Right cardiac atrium (tissue), 5 donors: Measurements from ENCODE around the gene GPR107. TPM values are rescaled to one million over a fixed set of nuclear protein-coding genes. Genes with fewer than 3 reads are reported as not detected.

ENCODE experiments used
- ATAC-seq, 2 donors: fragments of 200-7000 bp; cut with Tn5 transposase; one replicate each; pipeline versions ENCODE4 v1.8.0 to v1.9.1; 2020; ENCODE audit warnings: moderate library complexity in 2 of 2, mild to moderate bottlenecking in 1 of 2
- DNase-seq, 3 donors: peaks; one replicate each; pipeline ENCODE4 v3.0.0-alpha.2; 2020
- H3K27ac ChIP-seq: one replicate; pipeline ENCODE4 v1.5.1; 2013; ENCODE audit warnings: mild to moderate bottlenecking, low read length, control low read depth, moderate library complexity
- H3K27me3 ChIP-seq: one replicate; pipeline ENCODE4 v1.6.1; 2013; ENCODE audit not compliant: control insufficient read depth, insufficient read depth
- H3K4me1 ChIP-seq: one replicate; pipeline ENCODE4 v1.6.1; 2013; ENCODE audit warnings: low read length; ENCODE audit not compliant: control insufficient read depth, insufficient read depth
- H3K4me3 ChIP-seq: one replicate; pipeline ENCODE4 v1.5.1; 2013; ENCODE audit warnings: low read length, control low read depth
- H3K9me3 ChIP-seq: one replicate; pipeline ENCODE4 v1.6.1; 2013; ENCODE audit warnings: low read length; ENCODE audit not compliant: control insufficient read depth
- WGBS: extraction: QIAGEN DNeasy Blood & Tissue Kit; methylation state at CpG from one replicate; pipeline ENCODE4 v1.1.7; 2013; 5-methylcytosine and 5-hydroxymethylcytosine counted together
- intact Hi-C, 4 donors: fragments of 100-400 bp; cut with DNase I; formaldehyde crosslinking; loops; one replicate each; pipeline versions ENCODE4 v1.11.0 to v1.14.0; 2022 to 2023
- polyA plus RNA-seq: library from polyadenylated mRNA; stranded (reverse); fragments of 200-250 nt; gene quantifications from one replicate; pipeline ENCODE4 v1.2.3, GENCODE V29; 2013
- total RNA-seq, 4 donors: library from RNA; stranded (reverse); fragmentation: NEBNext Ultra II Directional; extraction: Animal tissue kit (Norgen Biotek cat#: 25700); gene quantifications; one replicate each; pipeline ENCODE4 v1.2.1, GENCODE V29; 2021
- donor health status: healthy with polysubstance abuse.
- donor health status: DM: no; HTN: yes; CAD: no.
- donor health status: DM: no; HTN: no; CAD: no.
- donor health status: DM: no; HTN: yes; CAD: no; lungs with severe emphysema.
- donor health status: DM: yes; HTN: yes; CAD: no.

The GPR107 gene
- total and polyA plus RNA-seq, 5 donors = 13.1 to 29.5 (median 23.9) TPM

- ATAC-seq (no peak), DNase-seq (no peak)
- 58% methylated on average over 4 of the region's 4 CpGs for WGBS
- no peak overlapping the region for H3K27ac ChIP-seq
- intact Hi-C loops = loop anchor here in 1 of 4 donors (10.0 kb wide), 1 partner anchor 208 kb away; no protein-coding TSS in a partner anchor
- H3K4me3 ChIP-seq = no peak overlapping the region
- no peaks in the 10 kb centered on the region for H3K4me1 ChIP-seq
- H3K9me3 ChIP-seq = no peaks in the 10 kb centered on the region
- H3K27me3 ChIP-seq = no peaks in the 10 kb centered on the region
Measured at GRCh38 chr9:130092910-130093309, 39.2 kb downstream of the GPR107 start.

DNA sequence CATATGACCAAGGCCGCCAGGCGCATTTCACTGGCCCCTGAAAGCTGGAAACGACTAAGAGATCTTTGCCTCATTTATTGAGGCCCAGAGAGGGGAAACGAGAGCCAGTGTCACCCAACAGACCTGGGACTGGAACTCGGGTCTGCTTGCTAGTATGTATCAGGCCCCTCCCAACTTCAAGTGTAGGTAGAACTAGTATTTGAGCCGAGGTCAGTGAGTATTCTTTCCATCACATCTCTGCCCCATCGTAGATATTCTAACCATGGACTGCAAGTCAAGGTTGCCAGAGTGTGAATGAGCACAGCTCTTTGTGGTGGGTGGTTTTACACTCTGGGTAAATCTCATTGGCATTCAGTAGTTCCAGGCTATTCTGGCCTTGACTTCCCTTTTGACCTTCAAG lies 42.2 kb downstream of the GPR107 start:
- no peaks in the 10 kb centered on the region for H3K9me3 ChIP-seq

GRCh38 chr9:130100681-130101080 lies 47.0 kb downstream of the GPR107 start:
- no peak for DNase-seq
- H3K27me3 ChIP-seq = no peaks in the 10 kb centered on the region
- peaks cover 3% of the 10 kb centered on the region for H3K4me1 ChIP-seq
- intact Hi-C loops = loop anchor here in 2 of 4 donors (10.0 kb wide), 2 partner anchors 234 to 244 kb away; no protein-coding TSS in a partner anchor
- peak in 1 of 2 donors; percentile 16 for ATAC-seq
- H3K27ac ChIP-seq = no peak overlapping the region
- H3K4me3 ChIP-seq = no peak overlapping the region
- H3K9me3 ChIP-seq = no peaks in the 10 kb centered on the region
- 93% methylated on average over 3 of the region's 3 CpGs for WGBS

More for the DNA sequence above, 42.2 kb downstream of the GPR107 start:
- Histone ChIP-seq H3K4me3 (no peak overlapping the region), H3K4me1 (no peaks in the 10 kb centered on the region), H3K27me3 (no peaks in the 10 kb centered on the region), H3K27ac (no peak overlapping the region)
- intact Hi-C loops = loop anchor here in 1 of 4 donors (10.0 kb wide), 1 partner anchor 211 kb away; no protein-coding TSS in a partner anchor
- WGBS = 81% methylated on average over 7 of the region's 7 CpGs
- no peak for ATAC-seq
- DNase-seq = no peak

GRCh38 chr9:130101915-130102314 lies 48.2 kb downstream of the GPR107 start:
- peaks cover 3% of the 10 kb centered on the region for H3K4me1 ChIP-seq
- DNase-seq = no peak
- ATAC-seq = peak; percentile 54 to 74
- WGBS = 36% methylated on average over 9 of the region's 9 CpGs
- H3K9me3 ChIP-seq = no peaks in the 10 kb centered on the region
- intact Hi-C loops = loop anchor here in 2 of 4 donors (10.0 kb wide), 2 partner anchors 233 to 243 kb away; no protein-coding TSS in a partner anchor
- no peaks in the 10 kb centered on the region for H3K27me3 ChIP-seq
- H3K27ac ChIP-seq = no peak overlapping the region
- H3K4me3 ChIP-seq = no peak overlapping the region

GRCh38 chr9:130104491-130105193 lies 50.9 kb downstream of the GPR107 start:
- Histone ChIP-seq H3K9me3 (no peaks in the 10 kb centered on the region), H3K4me1 (peaks cover 3% of the 10 kb centered on the region), H3K4me3 (no peak overlapping the region), H3K27ac (peak overlapping the region; percentile 3), H3K27me3 (no peaks in the 10 kb centered on the region)
- intact Hi-C loops = loop anchor here (5.0 to 10.0 kb wide), 4 partner anchors 133 to 240 kb away; no protein-coding TSS in a partner anchor
- 53% methylated on average over 4 of the region's 4 CpGs for WGBS
- DNase-seq (no peak), ATAC-seq (peak; percentile 31 to 44)

GRCh38 chr9:130106860-130107233 lies 53.1 kb downstream of the GPR107 start:
- DNase-seq = no peak
- no peaks in the 10 kb centered on the region for H3K9me3 ChIP-seq
- no peaks in the 10 kb centered on the region for H3K27me3 ChIP-seq
- H3K4me3 ChIP-seq = no peak overlapping the region
- peaks cover 3% of the 10 kb centered on the region for H3K4me1 ChIP-seq
- no peak for ATAC-seq
- 96% methylated on average over 2 of the region's 2 CpGs for WGBS
- intact Hi-C loops = loop anchor here (1.0 to 10.0 kb wide), 5 partner anchors 129 to 238 kb away; no protein-coding TSS in a partner anchor
- H3K27ac ChIP-seq = no peak overlapping the region

GRCh38 chr9:130107234-130107861 lies 53.6 kb downstream of the GPR107 start:
- intact Hi-C loops = loop anchor here (1.0 to 10.0 kb wide), 5 partner anchors 129 to 237 kb away; no protein-coding TSS in a partner anchor
- Histone ChIP-seq H3K27me3 (no peaks in the 10 kb centered on the region), H3K27ac (no peak overlapping the region), H3K9me3 (no peaks in the 10 kb centered on the region), H3K4me3 (no peak overlapping the region), H3K4me1 (peaks cover 3% of the 10 kb centered on the region)
- 30% methylated on average over 10 of the region's 10 CpGs for WGBS
- DNase-seq = peak; percentile 86 to 95 (median 88)
- ATAC-seq = peak; percentile 58 to 77

DNA sequence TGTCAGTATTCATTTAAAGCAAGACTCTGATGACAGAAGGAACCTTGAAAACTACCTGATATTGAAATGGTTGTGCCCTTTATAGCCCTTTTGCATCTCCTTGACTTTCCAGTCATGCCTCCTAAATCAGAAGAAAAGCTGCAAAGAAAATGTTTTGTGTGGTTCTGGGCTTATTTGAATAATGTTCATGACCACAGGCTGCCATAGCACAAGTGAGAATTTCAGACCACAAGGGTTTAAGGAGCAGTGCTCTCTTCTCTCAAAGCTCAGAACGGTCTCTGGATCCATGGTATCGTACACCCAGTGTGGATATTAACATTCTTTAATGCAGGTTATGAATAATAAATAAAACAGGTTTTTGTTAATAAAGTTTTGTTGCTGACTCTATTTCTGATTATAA lies 54.2 kb downstream of the GPR107 start:
- no peak for DNase-seq
- WGBS = 99% methylated on average over 2 of the region's 2 CpGs
- H3K27ac ChIP-seq = no peak overlapping the region
- no peaks in the 10 kb centered on the region for H3K27me3 ChIP-seq
- H3K9me3 ChIP-seq = no peaks in the 10 kb centered on the region
- ATAC-seq = no peak
- H3K4me1 ChIP-seq = peaks cover 3% of the 10 kb centered on the region
- intact Hi-C loops = loop anchor here (1.0 to 10.0 kb wide), 5 partner anchors 128 to 237 kb away; no protein-coding TSS in a partner anchor
- no peak overlapping the region for H3K4me3 ChIP-seq

- DNase-seq (no peak), ATAC-seq (no peak)
- Histone ChIP-seq H3K9me3 (no peaks in the 10 kb centered on the region), H3K27ac (no peak overlapping the region), H3K4me1 (no peaks in the 10 kb centered on the region), H3K4me3 (no peak overlapping the region), H3K27me3 (no peaks in the 10 kb centered on the region)
- intact Hi-C loops = no loop called here
- 93% methylated on average over 5 of the region's 5 CpGs for WGBS
Measured at GRCh38 chr9:130110166-130110565, 56.5 kb downstream of the GPR107 start.

GRCh38 chr9:130110596-130111021 lies 56.9 kb downstream of the GPR107 start:
- Histone ChIP-seq H3K9me3 (no peaks in the 10 kb centered on the region), H3K4me1 (no peaks in the 10 kb centered on the region), H3K4me3 (no peak overlapping the region), H3K27me3 (no peaks in the 10 kb centered on the region), H3K27ac (no peak overlapping the region)
- DNase-seq = no peak
- WGBS = 83% methylated on average over 7 of the region's 7 CpGs
- no peak for ATAC-seq
- intact Hi-C loops = no loop called here
